GM21528 (cell line): Measurements from ENCODE around the gene CACNB4.
"Not testable (repeated sequence)": the region's sequence is repeated elsewhere in the genome, so short reads cannot be mapped to it uniquely, and the experiment has no call there.

Experiments used
- ATAC-seq: cut with Tn5 transposase; IDR thresholded peaks from one replicate; pipeline ENCODE4 v1.9.1; 2021; ENCODE audit warnings: mild to moderate bottlenecking, moderate library complexity; ENCODE audit not compliant: unreplicated experiment, low FRiP score

Gene CACNB4

GRCh38 chr2:152098496-152099366, at the start of gene CACNB4:
CACNB4 (minus strand) TSS chr2:152099044.
- ATAC-seq, result peak; percentile 40

DNA sequence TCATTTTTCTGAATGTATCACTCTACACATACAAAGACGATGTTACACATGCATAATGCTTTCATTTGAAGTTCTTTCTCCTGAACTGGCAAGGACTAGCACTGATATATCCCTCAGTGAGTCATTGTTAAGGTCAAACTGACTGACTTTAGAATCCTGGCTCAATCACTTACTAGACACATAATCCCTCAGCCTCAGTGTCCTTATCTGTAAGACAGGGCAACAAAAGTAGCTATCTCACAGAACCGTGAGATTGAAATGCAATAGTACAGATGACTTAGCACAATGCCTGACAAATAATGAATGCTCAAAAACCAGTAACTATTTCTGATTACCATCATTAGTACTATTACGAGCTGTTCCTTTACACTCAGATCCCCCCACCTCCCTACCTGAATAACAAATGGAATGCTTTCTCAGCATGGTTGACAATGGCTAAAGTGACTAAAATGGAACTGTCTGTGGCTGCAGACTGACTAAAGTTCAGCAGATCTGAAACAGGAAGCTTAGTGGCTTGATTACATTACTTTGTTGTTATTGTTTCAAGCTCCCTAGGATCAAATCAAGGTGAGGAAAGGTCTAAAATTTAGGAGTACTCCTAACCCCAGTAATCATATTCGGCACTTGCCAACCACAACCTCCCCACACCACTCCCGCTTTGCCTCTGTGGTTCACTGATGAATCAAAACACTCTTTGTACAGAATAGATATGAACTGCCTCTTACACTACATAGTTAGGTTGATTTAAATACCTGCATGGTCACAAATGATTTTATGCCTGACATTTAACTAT, 35.8 kb upstream of the CACNB4 start:
- ATAC-seq, result peak; percentile 84

DNA sequence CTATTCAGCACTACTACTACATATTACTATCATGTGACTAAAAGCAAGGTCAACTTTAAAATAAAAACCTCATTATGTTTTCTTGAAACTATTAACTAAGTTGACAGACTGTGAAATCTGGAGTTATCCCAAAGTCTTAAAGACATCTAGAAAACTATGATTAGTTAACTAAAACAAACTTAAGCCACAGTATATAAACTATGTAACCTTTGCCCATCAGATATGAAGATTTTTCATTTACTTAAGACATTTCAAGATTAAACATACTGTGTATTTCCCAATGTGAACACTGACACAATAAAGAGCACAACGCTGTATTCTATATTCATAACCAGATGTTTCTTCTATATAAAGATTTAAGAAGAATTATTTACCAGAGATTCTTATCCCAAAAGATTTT, 33.5 kb upstream of the CACNB4 start:
- ATAC-seq, result no peak

DNA sequence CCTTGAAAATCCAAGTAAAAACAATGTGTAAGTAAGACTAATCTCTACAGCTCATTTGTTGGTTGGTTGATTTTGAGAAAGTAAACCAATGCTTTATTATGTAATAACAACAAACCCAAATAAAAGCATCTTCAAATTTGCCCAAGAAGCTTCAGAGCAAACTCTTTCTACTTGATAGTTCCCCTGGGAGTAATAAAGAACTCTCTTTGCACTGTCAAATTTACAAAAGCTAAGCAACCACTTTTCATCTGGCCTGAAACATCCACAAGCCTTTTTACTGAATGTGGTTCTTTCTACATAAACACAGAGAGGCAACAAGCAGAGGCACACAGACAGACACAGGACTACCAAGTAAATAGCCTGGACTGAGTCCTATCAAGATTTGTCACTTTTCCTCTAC, 28.8 kb upstream of the CACNB4 start:
- ATAC-seq, result no peak

GRCh38 chr2:152126664-152127063, 27.8 kb upstream of the CACNB4 start:
- no peak for ATAC-seq

DNA sequence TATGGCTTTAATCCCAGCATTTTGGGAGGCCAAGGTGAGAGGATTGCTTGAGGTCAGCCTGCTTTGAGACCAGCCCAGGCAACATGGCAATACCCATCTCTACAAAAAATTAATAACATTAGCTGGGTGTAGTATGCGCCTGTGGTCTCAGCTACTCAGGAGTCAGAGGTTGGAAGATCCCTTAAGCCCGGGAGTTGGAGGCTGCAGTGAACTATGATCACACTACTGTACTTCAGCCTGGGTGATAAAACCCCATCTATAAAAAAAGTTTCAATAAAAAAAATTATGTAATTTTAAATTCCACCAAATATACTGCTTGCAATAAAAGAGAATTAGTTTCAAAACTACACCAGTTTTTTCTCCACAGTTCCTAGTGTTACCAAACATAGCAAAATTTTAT, 23.3 kb upstream of the CACNB4 start:
- ATAC-seq, result no peak

DNA sequence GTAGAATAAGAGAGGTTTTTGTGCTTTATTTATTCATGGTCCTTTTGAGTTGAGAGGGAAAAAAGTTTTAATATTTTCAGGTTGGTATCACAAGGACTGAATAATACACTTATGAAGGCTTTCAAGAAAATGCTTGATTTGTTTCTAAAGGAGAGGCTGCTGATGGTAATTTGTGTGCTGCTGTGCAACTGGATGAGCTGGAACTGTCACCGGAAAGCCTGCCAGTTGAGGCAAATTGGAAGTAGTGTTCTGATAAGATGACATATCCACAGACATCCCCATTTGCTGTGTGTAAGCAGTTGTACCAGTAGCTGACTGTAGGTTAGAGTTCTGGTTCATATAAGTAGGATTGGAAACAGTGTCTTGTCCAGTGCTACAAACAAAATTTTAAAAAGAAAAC, 21.6 kb upstream of the CACNB4 start:
- no peak for ATAC-seq

DNA sequence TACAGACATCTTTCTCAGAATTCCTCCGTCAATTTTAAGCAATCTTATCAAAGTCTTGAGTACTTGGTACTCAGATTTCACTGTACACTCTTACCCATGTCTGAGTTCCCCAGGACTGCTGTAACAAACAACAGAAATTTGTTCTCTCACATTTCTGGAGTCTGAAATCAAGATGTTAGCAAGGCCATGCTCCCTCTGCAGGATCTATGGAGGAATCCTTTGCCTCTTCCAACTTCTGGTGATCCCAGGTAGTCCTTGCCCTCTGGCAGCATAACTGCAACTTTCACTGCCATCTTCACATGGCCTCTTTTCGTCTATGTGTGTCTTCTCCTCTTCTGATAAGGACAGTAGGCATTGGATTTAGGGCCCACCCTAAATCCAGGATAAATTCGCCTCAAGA, 17.1 kb upstream of the CACNB4 start:
- ATAC-seq, result no peak

DNA sequence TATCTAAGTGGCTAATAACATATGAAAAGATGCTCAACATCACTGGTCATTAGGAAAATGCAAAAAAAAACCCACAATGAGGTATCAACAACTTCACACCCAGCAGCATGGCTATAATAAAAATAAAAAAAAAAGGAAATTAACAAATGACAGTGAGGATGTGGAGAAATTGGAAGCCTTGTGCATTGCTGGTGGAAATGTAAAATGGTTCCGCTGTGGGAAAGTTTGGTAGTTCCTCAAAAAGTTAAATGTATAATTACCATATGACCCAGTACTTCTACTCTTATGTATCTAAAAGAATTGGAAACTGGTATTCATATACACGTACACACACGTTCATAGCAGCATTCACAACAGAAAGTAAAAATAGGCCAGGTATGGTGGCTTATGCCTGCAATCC, 15.5 kb upstream of the CACNB4 start:
- ATAC-seq, result no peak

DNA sequence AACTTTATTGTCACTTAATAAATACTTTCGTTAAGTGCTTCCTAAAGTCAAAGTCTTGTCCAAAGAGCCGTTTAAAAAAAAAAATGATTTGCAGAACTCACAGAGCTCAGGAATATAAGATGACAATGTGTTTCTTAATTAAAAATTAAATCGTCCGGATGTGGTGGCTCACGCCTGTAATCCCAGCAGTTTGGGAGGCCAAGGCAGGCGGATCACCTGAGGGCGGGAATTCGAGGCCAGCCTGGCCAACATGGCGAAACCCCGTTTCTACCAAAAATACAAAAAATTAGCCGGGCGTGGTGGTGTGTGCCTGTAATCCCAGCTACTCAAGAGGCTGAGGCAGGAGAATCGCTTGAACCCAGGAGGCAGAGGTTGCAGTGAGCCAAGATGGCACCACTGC, 8.3 kb upstream of the CACNB4 start:
- not testable (repeated sequence) for ATAC-seq

DNA sequence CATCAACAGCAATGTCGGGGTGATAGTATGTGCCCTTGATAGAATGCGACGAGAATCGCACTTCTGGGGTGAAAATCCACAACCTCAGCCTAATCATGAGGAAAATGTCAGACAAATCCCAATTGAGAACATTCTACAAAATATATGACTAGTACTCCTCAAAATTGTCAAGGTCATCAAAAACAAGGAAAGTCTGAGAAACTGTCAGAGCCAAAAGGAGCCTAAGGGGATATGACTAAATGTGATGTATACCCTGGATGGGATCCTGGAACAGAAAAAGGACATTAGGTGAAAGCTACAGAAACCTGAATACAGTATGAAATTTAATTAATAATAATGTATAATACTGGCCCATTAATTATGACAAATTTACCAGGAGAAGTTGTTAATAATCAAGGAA, 7.6 kb upstream of the CACNB4 start:
- no peak for ATAC-seq

DNA sequence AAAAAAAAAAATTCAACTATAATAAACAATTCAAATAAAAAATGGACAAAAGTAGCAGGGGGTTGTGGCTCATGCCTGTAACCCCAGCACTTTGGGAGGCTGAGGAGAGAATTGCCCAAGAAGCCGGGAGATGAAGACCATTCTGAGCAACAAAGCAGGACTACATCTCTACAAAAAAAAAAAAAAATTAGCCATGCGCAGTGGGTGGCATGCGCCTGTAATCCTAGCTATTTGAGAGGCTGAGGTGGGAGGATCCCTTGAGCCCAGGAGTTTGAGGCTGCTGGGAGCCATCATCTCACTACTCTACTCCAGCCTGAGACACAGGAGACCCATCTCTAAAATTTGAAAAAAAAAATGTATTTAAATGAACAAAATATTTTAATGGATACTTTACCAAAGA, 4.4 kb upstream of the CACNB4 start:
- ATAC-seq, result no peak

DNA sequence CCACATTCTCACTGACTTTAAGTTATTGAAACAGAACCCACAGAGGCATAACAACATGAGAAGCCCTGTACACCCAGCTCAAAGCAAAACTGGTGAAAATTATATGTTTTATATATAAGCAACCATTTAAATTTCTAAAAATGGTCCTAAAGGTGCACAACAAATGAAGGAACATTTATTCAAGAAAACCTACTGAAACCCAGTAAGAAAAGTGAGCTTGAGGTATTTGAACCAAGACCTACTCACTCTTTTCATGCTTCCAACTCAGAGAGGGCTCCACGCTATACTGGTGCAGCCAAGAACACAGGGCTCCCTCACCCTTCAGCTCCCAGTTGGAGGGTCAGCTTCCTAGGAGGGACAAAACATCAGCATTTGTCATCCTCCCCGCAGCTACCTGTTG, 2.1 kb upstream of the CACNB4 start:
- ATAC-seq, result no peak

DNA sequence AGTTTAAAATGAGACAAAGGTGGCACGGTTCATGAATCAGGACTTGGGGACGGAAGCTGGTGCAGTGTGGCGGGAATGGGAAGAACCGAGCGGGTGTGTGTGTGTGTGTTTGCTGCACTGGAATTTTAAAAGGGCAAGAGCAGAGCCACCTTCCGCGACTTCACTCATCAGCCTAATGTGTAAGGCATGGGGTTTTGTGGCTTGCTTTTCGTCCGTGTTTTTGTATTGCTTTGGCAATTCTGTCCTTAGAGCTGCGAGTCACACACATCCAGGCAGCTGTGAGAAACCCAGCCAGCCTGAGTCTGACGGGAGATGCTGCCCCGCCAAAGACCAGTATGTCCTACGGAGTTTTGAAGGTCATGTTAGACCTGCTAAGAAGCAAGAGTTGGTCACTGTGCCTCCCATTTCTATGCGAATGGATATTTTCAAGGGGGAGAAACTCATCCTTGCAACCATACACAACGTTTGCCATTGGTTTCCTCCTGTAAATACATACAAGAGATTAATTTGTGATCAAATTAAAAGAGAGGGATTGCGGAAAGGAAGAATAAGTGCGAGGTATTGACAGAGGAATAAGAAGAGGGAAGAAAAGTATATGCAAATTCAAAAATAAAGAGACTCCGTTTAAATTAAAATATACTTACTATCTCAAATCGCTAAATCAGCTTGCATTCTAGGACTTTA, 665 bp upstream of the CACNB4 start:
- no peak for ATAC-seq

DNA sequence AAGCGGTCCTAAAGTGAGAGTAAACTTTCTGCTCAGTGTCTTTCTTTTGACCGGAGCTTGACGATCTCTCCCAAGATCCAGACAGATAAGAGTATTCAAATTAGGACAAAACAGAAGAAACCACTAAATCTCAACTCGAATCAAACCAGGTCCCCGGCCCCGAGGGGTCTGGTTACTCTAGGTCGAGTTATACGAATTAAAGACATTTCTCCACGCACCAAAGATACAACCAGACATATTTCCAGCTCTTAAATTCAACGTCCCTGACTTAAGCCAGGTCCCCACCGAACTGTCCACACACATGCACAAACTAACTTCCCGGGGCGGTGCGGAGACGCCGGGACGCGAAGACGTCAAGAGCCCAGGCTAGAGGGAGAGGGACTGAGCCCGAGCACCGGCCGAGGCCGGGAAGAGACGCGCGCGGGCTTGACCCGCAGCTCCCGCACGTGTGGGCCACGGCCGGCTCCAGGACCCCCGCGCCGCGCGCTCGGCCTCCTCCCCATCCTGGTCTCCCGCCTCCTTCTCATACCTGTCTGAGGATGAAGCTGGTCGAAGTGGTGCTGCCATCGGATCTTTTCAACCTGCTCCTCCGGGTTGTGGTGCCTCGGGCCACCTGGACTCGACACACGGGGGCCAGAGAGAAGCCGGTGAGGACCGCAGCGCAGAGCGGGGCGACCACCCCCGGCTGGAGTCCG, 896 bp downstream of the CACNB4 start:
- peak; percentile 51 for ATAC-seq

DNA sequence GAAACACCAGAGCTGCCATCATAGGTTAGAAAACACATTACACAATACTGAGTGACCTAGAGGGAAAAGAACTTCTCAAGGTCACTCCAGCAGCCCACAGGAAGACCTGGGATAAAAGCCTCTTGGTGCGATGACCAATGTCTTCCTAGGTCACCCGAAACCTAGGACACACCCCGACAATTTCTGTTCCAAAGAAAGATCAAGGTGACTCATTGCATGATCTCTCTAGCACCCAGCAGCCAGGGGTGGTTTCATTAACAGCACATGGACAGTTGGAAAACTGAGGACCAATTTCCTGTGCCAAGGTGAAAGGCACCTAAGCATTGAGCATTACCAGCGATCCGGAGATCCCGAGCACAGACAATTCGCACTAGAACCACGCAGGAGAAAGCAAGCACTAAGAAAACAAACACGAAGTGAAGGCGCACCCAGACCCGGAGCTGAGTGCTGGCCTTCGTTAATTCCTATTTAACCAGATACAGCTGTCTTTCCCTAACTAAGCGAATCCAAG, 1.5 kb downstream of the CACNB4 start:
- peak; percentile 16 for ATAC-seq

DNA sequence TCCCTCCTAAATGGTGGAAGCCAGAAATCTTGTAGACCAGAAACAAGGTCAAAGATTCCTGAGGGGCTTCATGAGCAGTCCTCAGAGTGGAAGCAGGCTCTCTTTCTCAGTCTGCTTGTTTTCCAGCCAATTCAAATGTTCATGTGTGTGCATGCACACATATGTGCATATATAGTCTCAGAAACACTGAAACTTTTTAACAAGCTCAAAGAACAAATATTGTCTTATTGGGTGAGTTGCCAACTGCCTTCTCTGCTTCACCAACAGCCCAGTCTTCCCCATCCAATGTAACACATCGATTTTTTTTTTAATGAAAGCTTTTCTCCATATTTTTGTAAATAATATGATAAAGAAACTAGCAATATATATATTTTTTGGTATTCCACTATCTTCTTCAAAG, 3.7 kb downstream of the CACNB4 start:
- no peak for ATAC-seq

DNA sequence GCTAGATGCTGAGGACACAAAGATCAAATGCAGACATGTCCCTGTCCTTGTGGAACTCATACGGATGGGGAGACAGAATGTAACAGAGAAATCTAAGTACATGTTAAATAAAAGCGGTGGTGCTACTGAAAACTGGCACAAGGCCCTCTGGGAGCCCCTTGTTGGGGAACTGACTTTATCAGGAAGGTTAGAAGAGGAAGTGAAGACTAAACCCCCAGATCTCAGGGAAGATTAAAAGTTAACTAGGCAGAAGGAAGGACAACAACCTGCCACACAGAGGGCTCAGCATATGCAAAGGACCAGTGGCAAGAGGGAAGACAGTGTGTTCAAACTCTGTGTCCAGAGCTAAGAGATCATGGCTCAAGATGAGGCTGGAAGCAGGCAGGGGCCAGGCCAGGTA, 4.8 kb downstream of the CACNB4 start:
- ATAC-seq, result no peak

GRCh38 chr2:152093464-152093863, 5.4 kb downstream of the CACNB4 start:
- ATAC-seq, result no peak

DNA sequence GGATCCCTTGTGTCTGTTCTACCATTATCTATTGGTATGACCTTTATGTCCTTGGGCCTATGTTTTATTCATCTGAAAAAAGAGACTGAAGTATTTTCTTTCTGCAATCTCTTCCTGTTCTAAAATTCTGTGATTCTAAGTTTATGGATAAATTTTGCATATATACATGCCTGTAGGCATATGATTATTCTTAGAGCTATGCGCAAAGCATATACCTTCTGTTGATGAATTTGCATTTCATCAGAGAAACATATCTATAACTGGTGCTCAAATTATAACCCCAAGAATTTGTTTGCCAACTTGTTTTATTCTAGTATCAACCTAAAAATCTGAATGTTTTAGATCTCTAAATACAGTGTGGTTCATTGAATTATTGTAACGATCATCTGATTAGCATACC, 6.7 kb downstream of the CACNB4 start:
- no peak for ATAC-seq
